CD4-positive, alpha-beta T cell treated with Interleukin-21 for 1 hour (primary cell): ENCODE results near the gene MEX3D.
"Not testable (repeated sequence)": the region's sequence is repeated elsewhere in the genome, so short reads cannot be mapped to it uniquely, and the experiment has no call there.

Source experiments
- DNase-seq: peaks from one replicate; pipeline ENCODE4 v3.0.0-alpha.2; 2020

The MEX3D gene

GRCh38 chr19:1570836-1571235 lies 2.7 kb upstream of the MEX3D start:
- DNase-seq, result no peak

DNA sequence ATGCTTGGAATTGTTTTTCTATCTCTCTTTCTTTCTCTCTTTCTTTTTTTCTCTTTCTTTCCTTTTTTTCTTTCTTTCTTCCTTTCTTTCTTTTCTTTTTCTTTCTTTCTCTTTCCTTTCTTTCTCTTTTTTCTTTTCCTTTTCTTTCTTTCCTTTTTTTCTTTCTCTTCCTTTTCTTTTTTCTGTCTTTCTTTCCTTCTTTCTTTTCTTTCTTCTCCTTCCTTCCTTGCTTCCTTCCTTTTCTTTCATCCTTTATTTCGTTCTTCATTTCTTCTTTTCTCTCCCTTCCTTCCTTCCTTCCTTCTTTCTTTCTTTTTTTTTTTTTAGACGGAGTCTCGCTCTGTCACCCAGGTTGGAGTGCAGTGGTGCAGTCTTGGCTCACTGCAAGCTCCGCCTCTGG lies 1.9 kb upstream of the MEX3D start:
- no peak for DNase-seq

- no peak for DNase-seq
Measured at GRCh38 chr19:1567848-1568227, 287 bp downstream of the MEX3D start.

- no peak for DNase-seq
Measured at GRCh38 chr19:1567116-1567847, 843 bp downstream of the MEX3D start.

- no peak for DNase-seq
Measured at GRCh38 chr19:1566392-1567115, 1.6 kb downstream of the MEX3D start.

DNA sequence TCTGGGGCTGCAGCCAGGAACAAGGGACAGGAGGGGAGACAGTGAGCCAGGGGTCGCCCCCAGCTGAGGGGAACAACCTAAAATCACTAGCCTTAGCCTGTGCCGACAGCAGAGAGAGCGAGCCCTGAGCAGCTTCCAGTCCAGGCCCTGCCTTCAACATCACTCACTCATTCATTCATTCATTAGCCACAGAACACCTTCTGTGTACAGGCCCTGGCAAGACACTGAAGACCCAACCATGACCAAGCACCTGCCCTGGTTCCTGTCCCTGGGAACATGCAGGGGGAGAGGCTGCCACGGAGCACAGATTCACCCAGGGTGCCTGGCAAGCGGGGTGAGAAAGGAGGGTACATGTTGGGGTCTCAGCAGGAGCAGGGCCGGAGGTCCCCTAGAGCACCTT lies 4.9 kb downstream of the MEX3D start:
- no peak for DNase-seq

GRCh38 chr19:1561236-1561842 lies 6.8 kb downstream of the MEX3D start:
- no peak for DNase-seq

DNA sequence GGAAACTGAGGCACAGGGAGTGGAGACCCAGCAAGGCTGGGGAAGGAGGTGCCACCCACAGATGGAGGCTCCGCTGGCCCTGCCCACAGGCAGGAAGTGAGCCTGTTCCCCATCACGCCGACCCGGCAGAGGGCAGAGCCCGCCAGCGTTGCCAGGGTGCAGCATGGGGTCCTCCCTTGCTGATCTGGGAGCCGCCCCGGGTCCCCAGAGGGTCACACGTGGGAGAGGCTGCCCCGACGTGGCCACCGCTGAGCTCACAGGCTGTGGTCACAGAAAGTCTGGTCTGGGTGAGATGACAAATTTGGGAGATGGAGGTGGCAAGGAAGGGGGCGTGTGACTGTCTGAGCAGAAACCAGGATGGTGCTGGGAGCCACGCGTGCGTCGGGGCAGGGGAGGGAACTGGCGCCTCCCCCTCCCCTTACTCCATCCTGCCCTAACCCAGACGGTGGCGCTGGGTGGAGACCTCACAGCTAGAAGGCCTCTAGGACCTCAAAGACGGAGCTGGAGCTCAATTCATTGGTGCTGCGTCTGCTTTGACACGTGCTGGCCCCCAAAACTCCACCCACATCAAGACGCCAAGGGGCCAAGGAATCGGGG lies 7.7 kb downstream of the MEX3D start:
- no peak for DNase-seq

- DNase-seq, result no peak
Measured at GRCh38 chr19:1558552-1558951, 9.6 kb downstream of the MEX3D start.

DNA sequence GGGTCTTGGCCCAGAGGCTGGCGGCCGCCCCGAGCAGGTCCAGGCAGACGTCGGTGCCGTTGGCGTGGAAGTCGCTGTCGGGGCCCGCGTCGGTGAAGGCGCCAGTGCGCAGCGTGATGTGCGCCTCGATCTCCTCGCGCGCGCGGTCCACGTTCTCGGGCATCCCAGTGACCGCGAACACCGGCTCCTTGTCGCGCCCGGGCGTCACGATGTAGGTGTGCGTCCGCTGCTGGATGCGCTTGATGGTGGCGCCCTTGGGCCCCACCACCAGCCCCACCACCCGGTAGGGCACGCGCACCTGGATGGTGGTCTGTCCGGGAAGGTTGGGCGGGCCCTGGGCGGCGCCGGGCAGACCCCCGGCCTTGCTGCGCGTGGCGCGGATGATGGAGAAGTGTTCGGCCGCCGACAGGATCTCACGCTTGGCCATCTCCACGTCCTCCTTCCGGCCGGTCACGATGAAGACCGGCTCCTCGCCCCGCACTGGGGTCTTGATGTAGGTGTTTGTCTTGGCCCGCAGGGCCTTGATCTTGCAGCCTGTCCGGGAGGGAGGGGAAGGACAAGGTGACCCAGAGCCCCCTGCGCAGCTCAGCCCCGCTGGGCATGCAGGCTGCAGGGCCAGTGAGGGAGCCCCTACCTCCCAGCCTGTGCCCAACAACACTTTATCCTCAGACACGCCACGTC lies 11.6 kb downstream of the MEX3D start:
- no peak for DNase-seq

DNA sequence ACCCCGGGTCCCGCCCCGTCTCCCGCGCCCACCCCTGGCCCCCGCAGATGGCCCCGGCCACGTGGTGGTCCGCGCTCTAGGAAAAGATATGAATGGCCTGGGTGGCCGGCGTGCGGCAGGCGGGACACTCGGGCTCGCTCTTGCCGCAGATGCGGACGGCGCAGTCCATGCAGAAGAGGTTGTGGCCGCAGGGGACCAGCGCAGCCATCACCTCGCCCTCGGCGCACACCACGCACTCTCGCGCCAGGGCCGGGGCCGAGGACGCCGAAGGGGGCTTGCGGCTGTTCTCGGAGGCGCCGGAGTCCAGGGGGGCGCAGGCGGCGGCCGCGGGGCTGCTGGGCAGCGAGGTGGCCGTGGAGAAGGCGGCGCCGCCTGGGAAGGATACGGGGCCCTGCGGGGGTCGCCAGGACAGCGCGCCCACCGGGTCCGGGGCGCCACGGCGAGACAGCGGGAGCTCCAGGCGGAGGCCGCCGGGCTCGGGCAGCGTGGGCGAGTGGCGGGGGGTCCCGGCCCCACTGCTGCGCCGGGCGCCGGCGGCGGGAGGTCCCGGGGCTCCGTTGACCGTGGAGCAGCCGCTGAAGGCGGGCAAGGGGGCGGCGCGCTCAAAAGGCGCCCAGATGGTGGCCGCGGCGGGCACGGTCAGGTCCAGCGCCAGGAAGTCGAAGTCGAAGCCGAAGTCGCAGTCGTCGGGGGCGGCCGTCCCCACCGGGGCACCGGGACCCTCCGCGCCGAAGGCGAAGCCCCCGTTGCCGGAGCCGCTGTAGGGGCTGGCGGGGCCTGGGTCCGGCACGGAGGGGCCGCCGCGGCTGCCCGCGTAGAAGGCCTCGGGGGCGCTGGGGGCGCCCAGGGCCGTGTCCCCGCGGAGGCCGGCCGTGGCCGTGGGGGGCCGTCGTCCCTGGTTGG lies 12.4 kb downstream of the MEX3D start:
- DNase-seq, result no peak

GRCh38 chr19:1554968-1555367 lies 13.2 kb downstream of the MEX3D start:
- no peak for DNase-seq

GRCh38 chr19:1553415-1553814 lies 14.7 kb downstream of the MEX3D start:
- DNase-seq, result no peak

DNA sequence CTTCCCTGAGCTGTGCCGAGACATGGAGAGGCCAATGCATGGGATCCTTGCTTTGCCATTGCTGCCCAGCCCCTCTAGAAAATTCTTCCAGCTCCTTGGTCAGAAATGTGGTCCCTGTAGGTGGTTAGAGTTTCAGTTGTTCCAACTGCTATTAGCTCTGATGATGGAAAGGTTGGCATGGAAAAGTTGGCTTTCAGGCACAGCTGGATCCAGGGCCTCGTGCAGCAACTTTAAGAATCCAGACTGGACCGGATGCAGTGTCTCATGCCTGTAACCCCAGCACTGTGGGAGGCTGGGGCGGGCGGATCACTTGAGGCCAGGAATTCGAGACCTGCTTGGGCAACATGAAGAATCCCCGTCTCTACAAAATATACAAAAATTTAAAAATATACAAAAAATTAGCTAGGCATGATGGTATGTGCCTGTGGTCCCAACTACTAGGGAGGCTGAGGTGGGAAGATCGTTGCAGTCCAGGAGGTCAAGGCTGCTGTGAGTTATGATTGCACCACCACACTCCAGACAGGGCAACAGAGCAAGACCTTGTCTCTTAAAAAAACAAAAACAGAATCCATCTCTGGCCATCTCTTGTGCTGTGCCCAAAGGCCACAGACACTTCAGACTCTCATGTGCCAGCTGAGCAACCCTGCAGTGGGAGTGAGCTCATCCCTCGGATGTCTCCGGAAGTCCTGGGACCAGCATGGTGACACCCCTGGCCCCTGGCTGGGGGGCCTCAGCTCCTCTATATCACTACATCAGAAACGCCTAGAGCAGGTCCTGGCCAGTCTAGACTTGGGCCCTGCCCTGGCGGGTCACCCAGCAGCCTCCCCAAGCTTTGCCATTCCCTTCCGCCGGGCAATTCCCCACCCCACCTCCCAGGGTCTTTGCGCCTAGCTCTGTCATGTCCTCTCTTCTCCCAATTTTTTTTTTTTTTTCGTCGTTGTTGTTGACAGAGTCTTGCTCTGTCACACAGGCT lies 16.8 kb downstream of the MEX3D start:
- no peak for DNase-seq

DNA sequence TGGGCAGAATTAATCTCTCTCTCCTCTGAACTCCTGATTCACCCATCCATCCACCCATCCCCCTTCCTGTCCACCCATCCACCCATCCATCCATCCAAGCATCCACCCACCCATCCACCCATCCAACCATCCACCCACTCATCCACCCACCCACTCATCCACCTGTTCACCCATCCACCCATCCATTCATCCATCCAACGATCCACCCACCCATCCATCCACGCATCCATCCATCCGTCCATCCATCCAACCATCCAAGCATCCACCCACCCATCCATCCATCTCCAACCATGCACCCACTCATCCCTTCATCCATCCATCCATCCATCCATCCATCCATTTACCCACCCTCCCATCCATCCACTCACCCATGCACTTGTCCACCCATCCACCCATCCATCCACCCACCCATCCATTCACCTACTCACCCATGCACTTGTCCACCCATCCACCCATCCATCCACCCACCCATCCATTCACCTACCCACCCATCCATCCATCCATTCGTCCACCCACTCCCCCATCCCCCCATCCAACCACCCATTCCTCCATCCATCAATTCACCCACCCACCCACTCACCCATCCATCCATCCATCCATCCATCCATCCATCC lies 18.7 kb downstream of the MEX3D start:
- DNase-seq, result no peak

DNA sequence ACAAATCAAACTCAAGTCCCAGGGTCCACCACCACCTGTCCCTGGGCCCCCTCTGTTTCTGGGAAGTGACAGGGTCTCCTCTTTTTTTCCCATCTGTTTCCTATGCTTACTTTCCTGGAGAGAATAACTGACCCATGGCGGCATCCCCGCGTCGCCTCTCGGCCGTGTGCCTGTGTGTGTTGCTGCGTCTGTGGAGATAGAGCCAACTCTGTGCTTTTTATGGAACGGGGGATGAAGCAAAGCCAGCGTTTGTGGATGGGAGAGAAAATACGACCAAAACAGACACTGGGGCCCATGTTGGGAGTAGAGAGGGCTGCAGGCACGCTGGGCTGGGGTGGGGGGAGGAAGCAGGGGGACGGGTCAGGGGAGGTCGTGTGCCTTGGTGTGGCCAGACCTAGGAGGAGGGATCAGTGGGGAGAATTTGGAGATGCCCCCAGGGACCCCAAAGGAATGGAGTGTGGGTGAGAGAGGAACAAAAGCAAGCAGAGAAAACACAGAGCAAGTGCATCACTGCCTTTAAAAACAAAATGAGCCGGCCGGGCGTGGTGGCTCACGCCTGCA lies 27.7 kb downstream of the MEX3D start:
- no peak for DNase-seq

- not testable (repeated sequence) for DNase-seq
Measured at GRCh38 chr19:1539749-1540148, 28.4 kb downstream of the MEX3D start.

GRCh38 chr19:1538978-1539377 lies 29.1 kb downstream of the MEX3D start:
- DNase-seq, result no peak

GRCh38 chr19:1535699-1536098 lies 32.4 kb downstream of the MEX3D start:
- DNase-seq, result not testable (repeated sequence)

DNA sequence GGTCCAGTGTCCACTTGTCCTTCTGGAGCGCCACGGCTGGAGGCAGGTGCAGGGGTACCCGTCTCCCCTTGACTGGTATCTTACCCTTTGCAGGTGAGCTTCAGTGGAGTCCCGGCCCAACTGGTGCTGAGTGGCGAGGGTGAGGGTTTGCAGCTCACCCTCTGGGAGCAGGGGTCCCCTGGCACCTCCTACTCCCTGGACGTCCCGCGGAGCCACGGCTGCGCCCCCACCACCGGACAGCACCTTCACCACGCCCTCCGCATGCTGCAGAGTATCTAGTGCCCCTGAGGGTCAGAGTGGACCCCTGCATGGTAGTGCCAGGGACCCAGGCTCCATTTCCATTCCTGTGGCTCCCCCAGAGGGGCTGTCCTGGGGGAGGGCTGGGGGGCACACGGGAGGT lies 33.2 kb downstream of the MEX3D start:
- no peak for DNase-seq
